ENCODE measurements around the gene ASB13. TPM values are rescaled to one million over a fixed set of nuclear protein-coding genes. Genes with fewer than 3 reads are reported as not detected.

The ASB13 gene
- total and polyA plus RNA-seq, 2 of the 13 experiments (the other 11 are each of a cell fraction or from before 2014, with no cell fraction given): 9.3 to 15.4 TPM

GRCh38 chr10:5666008-5666840 is at the start of gene ASB13 (continued):
- TF ChIP-seq, protein P1, sequence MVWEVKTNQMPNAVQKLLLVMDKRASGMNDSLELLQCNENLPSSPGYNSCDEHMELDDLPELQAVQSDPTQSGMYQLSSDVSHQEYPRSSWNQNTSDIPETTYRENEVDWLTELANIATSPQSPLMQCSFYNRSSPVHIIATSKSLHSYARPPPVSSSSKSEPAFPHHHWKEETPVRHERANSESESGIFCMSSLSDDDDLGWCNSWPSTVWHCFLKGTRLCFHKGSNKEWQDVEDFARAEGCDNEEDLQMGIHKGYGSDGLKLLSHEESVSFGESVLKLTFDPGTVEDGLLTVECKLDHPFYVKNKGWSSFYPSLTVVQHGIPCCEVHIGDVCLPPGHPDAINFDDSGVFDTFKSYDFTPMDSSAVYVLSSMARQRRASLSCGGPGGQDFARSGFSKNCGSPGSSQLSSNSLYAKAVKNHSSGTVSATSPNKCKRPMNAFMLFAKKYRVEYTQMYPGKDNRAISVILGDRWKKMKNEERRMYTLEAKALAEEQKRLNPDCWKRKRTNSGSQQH (CRISPR knock-in tag; IDR thresholded peaks at IDR 0.05; ENCODE audit: low read depth): 0 out of 2 replicates have a peak, but pooled peaks have one; percentile 19
- TF ChIP-seq, protein P2, sequence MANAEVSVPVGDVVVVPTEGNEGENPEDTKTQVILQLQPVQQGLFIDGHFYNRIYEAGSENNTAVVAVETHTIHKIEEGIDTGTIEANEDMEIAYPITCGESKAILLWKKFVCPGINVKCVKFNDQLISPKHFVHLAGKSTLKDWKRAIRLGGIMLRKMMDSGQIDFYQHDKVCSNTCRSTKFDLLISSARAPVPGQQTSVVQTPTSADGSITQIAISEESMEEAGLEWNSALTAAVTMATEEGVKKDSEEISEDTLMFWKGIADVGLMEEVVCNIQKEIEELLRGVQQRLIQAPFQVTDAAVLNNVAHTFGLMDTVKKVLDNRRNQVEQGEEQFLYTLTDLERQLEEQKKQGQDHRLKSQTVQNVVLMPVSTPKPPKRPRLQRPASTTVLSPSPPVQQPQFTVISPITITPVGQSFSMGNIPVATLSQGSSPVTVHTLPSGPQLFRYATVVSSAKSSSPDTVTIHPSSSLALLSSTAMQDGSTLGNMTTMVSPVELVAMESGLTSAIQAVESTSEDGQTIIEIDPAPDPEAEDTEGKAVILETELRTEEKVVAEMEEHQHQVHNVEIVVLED (CRISPR knock-in tag; IDR thresholded peaks at IDR 0.05; ENCODE audit: borderline replicate concordance): peak; percentile 63; the same call in 1 of the 2 replicates
- TF ChIP-seq FOXJ3 (CRISPR knock-in tag; IDR thresholded peaks at IDR 0.05; ENCODE audit: borderline replicate concordance): no peak
- no peak for TF ChIP-seq GATA4 (IDR thresholded peaks at IDR 0.05; ENCODE audit: borderline replicate concordance, low read depth)
- 0 out of 2 replicates have a peak, but pooled peaks have one; percentile 24 for TF ChIP-seq ZNF674 (CRISPR knock-in tag; IDR thresholded peaks at IDR 0.05; ENCODE audit: low read depth)
- peak; percentile 47; the same call in 1 of the 2 replicates for TF ChIP-seq ZNF501 (CRISPR knock-in tag; IDR thresholded peaks at IDR 0.05)
- 0 out of 2 replicates have a peak, but pooled peaks have one; percentile 31 for TF ChIP-seq ZNF563 (CRISPR knock-in tag; IDR thresholded peaks at IDR 0.05)
- TF ChIP-seq NAIF1 (CRISPR knock-in tag; IDR thresholded peaks at IDR 0.05; ENCODE audit: borderline replicate concordance): no peak
- TF ChIP-seq SRSF9 (IDR thresholded peaks at IDR 0.05; ENCODE audit: borderline replicate concordance, insufficient read depth, low read depth, low read length, poor library complexity, severe bottlenecking): no peak
- no peak for TF ChIP-seq ZFP37 (CRISPR knock-in tag; IDR thresholded peaks at IDR 0.05; ENCODE audit: borderline replicate concordance)
- peak; percentile 62; the same call in 1 of the 2 replicates for TF ChIP-seq POLR2G (IDR thresholded peaks at IDR 0.05; ENCODE audit: low read depth, low read length)
- no peak; the same call in 1 of the 2 replicates for TF ChIP-seq ZNF142 (CRISPR knock-in tag; IDR thresholded peaks at IDR 0.05)
- peak; percentile 80; the same call in 1 of the 2 replicates for TF ChIP-seq EEA1 (CRISPR knock-in tag; IDR thresholded peaks at IDR 0.05; ENCODE audit: borderline replicate concordance)
- no peak for TF ChIP-seq ZNF850 (CRISPR knock-in tag; conservative IDR thresholded peaks at IDR 0.05)
- no peak for TF ChIP-seq TAF15 (IDR thresholded peaks at IDR 0.05; ENCODE audit: low read depth, low read length, poor library complexity, severe bottlenecking)
- 0 out of 2 replicates have a peak, but pooled peaks have one; percentile 28 for TF ChIP-seq MTF1 (CRISPR knock-in tag; IDR thresholded peaks at IDR 0.05)
- peak; percentile 67 for TF ChIP-seq ZNF777 (CRISPR knock-in tag; IDR thresholded peaks at IDR 0.05)
